CMK (cell line): Measurements from ENCODE around the gene KIF1B.

ENCODE experiments used
- DNase-seq: peaks from one replicate; pipeline ENCODE4 v3.0.0-alpha.2; 2010; ENCODE audit warnings: low read depth

Gene KIF1B

DNA sequence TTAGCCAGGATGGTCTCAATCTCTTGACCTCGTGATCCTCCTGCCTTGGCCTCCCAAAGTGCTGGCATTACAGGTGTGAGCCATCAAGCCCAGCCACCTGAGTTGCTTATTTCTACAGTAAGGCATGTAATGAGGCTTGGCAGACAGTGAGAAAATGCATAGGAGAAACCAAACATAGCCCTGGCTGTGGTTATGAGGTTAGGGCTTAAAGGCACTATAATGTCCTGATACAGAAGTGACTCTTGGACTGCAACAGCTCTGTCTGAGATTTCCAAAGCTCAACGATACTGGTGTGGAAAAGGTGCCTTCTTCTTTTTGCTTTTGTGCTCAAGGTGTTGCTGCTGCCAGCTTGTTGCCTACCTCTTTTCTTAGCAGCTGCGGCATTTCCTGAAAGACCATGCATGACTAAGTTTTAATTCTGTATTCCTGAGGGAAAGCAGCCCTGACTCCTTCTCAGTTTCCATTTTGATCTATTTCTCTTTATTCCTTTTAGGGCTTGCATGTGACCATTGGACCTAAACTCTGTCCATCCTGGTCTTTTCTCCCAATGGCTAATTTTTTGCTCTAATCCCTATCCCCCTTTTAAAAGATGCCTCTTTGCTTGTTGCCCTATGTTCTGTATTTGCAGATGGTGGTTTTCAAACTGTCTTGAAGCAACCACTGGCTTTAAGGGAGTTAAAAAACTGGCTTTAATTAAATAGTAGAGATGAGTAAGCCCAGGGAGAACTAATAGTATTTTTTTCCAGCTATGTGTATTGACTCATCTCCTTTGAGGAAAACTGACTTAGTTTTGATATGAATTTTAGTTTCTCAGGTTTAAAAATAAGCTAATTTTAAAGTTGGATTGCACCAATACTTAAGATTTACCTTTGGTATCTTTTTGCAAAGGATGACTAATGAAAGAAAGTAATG lies 70.3 kb downstream of the KIF1B start:
- DNase-seq: no peak

DNA sequence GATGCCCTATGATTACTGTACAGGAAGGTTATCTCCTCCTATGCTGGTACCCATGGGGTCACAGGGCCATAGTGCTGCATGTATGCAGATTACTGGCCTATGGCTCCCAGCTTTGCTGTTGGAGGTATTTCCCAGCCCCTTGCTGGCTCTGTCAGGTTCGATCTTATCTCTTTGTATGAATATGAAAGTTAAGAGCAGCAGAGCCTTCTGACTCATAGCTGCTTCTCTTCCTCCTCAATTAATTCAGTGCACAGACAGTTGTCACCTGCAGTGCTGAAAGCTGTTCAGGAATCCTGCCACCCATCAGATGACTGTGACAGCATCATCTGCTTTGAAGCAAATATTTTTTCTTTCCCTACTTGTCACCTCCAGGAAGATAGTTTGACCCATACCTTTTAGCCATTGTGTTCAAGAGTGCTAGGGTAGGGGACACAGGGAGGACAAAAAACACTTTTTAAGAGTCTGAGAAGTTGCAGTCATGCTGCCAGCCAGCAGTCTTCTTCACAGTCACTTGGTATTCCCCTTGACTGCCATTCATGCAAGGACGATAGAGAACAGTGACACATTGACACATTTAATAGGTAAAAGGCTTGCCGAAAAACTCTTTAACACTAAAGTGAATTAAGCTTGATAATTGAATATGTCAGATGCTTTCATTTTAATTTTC lies 73.1 kb downstream of the KIF1B start:
- DNase-seq: no peak

DNA sequence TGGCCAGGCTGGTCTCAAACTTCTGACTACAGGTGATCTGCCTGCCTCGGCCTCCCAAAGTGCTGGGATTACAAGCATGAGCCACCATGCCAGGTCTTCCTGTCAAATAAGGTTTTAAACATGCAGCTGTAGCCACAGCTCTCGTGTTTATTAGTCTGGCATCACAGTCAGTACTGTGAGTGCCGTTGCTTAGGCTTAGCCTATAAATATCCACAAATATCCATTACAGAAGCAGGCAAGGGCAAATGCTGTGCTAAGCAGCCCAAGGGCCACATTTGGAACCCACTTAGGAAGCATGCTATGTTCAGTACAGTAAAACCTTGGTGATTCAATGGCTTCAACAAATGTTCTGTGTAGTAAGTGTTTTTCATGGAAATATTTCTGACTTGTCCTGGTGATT lies 75.9 kb downstream of the KIF1B start:
- DNase-seq: no peak

DNA sequence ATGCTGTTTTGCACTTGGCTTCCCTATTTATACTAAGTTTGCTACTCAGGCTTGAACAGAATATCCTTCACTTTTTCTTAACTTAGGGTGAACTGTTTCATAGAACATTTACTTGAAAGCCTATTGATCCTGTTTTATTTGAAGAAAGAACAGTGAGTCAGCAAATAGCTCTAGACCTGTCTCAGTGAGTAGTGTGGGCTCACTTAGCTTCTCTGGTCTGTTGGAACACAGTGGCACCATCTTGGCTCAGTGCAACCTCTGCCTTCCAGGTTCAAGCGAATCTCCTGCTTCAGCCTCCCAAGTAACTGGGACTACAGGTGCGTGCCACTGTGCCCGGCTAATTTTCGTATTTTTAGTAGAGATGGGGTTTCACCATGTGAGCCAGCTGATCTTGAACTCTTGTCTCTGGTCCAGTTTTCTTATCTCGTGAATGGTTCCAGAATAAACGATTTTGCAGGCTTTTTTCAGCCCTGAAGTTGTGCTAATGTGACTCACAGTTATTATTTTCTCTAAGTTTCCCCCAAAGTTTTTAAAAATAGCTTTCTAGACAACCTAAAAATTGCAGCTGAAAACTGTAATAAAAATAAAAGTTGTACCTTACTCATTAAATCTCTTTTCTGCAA lies 76.8 kb downstream of the KIF1B start:
- DNase-seq: no peak

DNA sequence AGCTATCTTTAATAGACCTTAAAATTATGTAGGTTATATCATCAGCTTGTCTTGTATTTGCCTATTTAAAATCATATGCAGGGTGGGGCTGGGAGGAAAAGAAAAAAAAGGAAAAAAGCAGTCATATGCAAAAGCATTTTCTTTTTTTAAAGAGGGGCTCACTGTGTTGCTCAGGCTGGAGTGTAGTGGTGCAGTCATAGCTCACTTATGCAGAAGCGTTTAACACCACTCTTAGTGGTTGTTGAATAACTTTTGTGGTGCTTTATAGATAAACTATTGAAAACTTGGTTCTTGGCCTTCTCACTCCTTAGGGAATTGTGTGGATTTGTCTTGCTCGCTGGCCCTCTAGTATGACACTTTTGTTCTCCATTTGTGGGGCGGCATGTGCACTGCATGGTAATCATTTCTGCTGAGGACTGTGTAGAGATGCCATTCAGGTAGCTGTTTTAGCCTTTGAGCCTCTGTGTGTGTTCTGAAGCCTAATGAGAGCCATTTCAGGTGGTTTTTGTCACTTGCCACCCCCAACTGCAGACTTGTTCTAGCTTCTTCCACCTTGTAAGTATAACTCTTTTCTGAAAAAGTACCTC lies 77.8 kb downstream of the KIF1B start:
- DNase-seq: no peak

DNA sequence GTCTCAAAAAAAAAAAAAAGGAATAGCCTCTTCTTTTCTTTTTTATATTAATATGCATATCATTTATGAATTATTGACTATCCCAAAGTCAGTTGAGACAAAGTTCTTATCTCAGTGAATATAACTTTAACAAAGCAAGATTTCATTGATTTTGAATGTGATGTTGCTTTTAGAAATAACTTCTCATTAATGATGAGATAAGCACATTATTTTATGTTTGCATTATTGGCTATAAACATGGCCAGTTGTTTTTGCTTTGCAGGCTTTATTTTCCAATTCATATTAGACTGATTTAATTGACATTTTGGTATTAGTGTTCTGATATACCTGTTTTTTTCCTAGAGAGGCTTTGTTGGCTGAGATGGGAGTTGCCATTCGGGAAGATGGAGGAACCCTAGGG lies 81.3 kb downstream of the KIF1B start:
- no peak for DNase-seq

DNA sequence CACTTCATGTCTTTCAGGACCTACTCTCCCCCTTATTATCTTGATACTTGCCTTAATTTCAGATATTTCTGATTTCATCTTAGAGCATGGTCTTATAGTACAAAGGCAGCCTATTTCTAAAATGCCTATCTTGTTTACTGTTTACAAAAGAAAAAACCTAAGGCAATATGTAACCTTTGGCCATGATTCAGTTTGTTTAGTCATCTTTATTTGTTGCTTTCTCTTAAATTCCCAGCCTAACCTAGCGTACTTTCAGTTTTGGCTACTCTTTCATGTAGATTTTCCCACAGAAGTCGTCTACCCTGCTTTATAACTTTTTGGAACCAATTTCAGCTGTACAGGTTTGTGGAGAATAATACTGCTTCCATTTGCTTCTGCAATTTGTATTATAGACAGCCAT lies 81.8 kb downstream of the KIF1B start:
- DNase-seq: no peak

DNA sequence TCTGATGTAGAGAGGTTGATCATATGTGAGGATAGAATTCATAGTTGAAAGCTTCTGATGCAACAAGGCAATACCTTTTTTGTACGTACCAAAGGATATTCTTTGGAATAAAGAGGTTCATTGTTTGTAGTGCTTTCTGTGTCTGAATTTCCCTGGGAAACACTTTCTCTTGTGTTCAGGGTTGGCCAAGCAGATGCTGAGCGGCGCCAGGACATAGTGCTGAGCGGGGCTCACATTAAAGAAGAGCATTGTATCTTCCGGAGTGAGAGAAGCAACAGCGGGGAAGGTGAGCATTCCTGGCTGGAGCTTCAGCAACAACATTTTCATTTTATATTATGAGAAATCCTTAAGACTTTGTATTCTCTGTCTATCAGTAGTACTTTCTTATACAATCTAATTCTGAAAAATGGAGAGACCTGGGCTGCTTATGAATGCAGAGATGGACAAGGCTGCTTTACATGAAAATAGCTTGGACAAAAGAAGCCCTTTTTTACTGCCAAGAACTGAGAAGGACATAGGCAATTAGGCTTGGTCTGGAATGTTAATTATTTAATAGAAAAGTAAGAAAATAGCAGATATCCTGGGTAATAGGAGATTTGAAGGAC lies 85.2 kb downstream of the KIF1B start:
- DNase-seq: no peak

DNA sequence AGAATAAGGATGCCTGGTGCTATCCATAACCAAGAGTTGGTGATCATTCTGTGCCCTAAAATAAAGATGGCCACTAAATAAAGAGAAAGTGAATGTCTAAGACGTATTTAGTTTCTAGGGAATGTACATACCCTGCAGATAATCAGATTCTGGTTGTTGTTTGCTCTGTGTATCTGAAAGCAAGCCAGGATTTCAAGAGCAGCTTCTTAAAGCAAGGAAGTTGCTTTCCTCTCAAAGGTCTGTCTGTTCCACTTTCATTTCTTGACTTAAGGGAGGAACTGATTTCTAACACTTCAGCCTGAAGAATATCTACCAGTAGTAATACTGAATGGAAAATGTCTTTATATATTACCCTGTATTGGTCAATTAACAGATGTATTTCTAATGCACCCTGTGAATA lies 88.8 kb downstream of the KIF1B start:
- DNase-seq: no peak

DNA sequence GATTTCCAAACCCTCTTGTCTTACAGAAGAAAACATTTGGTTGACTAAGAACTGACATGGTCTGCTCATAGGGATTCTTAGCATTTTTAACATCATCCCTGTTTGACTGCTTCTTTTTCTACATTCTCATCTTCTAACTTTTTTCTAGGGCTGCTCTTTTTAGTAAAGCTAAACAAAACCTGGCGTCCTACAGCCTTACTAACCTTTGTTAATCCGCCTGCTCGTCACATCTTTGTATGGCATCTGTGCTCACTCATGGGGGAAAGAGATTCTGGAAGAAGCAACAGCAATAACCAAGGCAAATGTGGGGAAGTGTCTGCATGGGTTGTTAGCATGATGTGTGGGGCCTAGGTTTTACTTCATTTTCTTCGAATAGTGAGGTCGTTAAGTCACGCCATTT lies 92.0 kb downstream of the KIF1B start:
- no peak for DNase-seq

DNA sequence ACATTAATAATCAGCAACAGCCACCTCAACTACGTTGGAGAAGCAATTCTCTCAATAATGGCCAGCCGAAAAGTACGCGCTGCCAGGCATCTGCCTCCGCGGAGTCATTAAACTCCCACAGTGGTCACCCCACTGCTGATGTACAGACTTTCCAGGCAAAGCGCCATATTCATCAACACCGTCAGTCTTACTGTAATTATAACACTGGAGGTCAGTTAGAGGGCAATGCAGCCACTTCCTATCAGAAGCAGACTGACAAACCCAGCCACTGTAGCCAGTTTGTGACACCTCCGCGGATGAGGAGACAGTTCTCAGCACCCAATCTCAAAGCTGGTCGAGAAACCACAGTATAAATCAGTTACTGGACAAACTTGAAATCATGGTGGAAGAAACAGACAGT lies 93.9 kb downstream of the KIF1B start:
- no peak for DNase-seq

DNA sequence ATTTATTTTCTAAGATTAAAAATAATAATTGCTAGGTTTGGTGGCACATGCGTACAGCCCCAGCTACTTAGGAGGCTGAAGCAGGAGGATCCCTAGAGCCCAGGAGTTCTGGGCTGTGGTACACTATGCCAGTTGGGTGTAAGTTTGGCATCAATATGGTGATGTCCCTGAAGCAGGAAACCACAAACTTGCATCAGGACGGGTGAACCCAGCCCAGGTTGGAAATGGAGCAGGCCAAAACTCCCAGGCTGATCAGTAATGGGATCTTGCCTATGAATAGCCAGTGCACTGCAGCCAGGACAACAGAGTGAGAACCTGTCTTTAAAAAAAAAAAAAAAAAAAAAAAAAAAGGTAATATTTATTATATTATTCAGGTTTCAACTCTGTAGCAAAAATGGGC lies 96.1 kb downstream of the KIF1B start:
- DNase-seq: no peak

DNA sequence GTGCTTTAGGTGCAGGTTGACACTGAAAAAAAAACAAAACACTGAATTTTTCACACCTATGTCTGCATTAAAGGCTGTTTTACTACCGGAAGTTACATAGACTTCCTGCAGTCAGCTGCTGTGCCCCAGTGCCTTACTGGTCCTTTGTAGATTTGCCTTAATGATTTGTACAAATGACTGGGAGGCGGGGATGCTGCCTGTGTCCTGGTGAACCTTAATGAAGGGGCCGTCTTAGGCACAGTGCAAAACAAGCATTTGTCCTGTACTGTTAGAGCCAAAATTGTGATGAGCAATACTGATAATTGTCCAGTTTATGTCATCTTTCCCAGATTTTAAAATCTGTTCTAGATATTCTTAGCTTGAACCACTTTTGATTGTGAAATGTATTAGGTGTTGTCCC lies 97.6 kb downstream of the KIF1B start:
- no peak for DNase-seq

DNA sequence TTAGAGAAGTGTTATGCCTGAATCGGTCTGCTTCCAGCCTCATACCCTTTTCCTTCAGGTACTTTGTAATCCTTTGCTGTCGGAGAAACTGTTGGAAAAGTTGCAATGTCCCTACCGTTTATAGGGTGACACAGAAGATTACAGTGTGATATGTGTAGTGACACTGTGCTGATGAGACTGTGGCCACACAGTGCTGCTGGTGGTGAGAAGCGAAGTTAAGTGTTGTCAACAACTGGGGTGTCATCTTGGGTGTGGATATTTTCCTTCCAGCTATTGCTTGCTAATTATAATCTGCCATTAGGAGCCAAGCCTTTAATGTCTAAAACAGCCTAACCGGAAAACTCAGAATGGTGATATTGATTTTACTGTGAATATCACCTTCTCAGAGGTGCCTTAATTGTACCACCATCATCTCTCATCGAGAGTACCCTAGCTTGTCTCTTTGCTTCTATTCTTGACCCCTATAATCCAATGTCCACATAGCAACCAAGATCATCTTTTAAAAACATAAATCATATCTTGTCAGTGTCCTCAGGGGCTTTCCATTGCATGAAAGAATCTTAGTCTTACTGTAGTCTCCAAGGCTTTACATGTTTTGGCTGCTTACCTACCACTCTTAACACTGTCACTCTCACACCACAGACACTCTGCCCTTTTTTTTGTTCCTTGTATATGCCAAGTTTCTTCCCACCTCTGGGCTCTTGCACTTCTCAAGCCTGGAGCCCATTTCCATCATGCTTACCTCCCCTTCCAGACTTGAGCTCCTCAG lies 99.1 kb downstream of the KIF1B start:
- DNase-seq: no peak

DNA sequence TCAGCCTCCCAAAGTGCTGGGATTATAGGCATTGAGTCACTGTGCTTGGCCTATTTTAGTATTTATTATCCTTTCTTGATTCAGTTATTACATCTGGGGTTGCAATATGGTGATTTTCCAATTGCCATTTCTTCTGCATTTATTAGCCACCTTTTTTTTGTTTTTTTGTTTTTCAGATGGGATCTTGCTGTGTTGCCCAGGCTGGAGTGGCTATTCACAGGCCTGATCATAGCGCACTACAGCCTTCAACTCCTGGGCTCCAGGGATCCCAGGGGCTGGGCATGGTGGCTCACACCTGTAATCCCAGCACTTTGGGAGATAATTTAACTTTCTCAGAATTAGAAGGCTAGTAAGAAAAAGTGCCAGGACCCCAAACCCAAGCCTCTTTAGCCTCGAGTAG lies 106.4 kb downstream of the KIF1B start:
- DNase-seq: no peak

DNA sequence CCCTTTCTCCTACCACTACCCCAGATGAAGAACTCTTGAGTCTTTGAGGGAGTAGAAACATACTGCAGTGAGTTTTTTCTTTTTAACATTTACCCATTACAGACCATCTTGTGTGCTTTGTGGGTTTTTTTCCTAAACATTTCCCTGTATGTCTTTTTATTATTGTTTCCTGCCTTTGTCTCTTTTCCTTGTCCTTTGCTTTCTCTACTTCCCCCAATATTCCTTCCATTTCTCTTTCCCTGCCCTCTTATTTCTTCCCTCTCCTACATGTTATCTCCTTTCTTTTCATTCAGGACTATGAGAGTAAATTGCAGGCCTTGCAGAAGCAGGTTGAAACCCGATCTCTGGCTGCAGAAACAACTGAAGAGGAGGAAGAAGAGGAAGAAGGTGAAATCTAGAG lies 109.4 kb downstream of the KIF1B start:
- no peak for DNase-seq

DNA sequence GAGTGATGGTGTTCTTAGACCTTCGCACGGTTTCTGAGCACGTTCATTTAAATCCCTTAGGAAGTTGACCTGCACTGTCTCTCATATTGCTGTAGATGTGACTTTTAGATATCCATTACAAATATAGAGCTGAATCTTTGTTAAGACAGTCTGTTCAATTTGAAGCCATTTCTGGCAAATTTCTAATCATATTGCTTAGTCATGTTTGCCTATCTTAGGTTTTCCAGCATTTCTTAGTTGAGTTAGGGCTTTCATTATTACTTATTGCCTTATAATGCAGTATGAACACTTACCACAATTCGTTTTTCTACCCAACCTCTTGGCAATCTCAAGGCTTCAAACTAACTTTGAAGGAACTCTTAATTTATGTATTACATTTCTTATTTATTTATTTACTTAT lies 110.0 kb downstream of the KIF1B start:
- DNase-seq: no peak

DNA sequence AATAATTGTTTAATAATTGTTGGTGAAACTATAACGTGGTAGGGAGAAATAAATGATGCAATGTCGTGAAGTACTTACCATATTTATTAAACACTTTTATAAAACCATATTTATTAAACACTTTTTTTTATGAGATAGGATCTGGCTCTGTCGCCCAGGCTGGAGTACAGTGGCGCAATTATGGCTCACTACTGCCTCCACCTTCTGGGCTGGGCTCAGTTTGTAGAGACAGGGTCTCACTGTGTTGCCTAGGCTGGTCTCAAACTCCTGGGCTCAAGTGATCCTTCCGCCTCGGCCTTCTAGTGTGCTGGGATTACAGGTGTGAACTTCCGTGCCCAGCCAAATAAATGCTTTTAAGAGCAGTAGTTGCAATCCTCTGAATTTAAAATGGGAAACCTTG lies 112.5 kb downstream of the KIF1B start:
- no peak for DNase-seq

DNA sequence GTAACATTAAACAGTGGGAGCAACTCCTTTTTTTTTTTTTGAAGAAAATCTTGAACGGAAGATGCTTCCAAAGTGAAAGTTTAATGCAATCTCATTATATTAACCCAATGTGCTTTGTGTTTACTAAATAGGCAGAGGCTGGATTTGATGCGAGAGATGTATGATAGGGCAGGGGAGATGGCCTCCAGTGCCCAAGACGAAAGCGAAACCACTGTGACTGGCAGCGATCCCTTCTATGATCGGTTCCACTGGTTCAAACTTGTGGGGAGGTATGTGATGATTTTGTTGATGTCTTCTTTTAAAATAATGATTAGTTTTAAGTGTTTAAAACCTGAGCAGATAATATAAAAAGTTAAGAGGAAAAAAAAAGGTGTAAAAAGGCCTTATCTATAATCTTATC lies 114.3 kb downstream of the KIF1B start:
- no peak for DNase-seq

DNA sequence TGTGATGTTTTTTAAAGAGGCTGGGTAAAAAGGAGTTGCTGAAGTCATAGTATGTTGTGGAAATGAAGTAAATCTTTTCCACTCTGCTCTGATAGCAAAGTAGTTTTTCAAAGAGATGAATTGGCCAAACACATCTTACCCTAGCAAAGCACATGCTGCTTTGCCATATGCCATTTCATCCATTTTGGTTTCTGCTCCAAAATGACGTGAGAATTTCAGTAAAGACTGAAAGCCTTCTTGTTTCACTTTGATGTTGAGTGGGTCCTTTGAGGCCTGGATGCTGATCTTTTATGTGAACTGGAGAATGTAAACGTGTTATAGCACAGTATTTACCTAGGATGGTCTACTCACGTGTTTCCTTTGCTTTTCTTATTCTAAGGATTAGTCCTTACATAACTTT lies 115.2 kb downstream of the KIF1B start:
- no peak for DNase-seq

DNA sequence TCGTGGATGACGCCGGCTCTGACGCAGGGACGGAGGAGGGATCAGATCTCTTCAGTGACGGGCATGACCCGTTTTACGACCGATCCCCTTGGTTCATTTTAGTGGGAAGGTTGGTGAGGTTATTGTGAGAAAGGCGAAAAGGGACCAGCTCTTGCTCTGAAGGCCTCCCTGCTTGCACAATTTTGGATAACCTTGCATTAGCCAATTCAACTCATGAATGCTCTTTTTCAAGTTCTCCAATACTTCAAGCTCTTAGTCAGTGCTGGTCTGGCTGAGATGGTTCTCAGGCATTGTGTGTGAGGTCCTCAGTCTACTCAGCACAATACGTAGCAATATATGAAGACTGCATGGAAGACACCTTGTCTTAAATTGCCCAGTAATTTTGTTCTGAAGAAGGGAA lies 115.9 kb downstream of the KIF1B start:
- DNase-seq: no peak
